IPS-20b (cell line): Measurements from ENCODE around the gene IGF2BP2.

Source experiments
- H3K27ac ChIP-seq: one replicate; pipeline ENCODE4 v1.5.1; 2013; ENCODE audit warnings: low read length
- H3K27me3 ChIP-seq: 2 replicates; pipeline ENCODE4 v1.6.1; 2013; ENCODE audit warnings: mild to moderate bottlenecking, low read length, inconsistent platforms; ENCODE audit not compliant: insufficient read depth
- H3K36me3 ChIP-seq: 2 replicates; pipeline ENCODE4 v1.6.1; 2013; ENCODE audit warnings: low read depth, mild to moderate bottlenecking, inconsistent platforms, low read length, moderate library complexity; ENCODE audit not compliant: insufficient read depth
- H3K4me1 ChIP-seq: 2 replicates; pipeline ENCODE4 v1.6.1; 2013; ENCODE audit warnings: mild to moderate bottlenecking, control low read depth, inconsistent platforms, low read length, moderate library complexity; ENCODE audit not compliant: insufficient read depth
- H3K4me3 ChIP-seq: 2 replicates; pipeline ENCODE4 v1.5.1; 2013; ENCODE audit warnings: mild to moderate bottlenecking, low read length, inconsistent platforms
- H3K9ac ChIP-seq: 2 replicates; pipeline ENCODE4 v1.6.1; 2013; ENCODE audit warnings: low read depth, mild to moderate bottlenecking, inconsistent platforms, low read length, moderate library complexity
- H3K9me3 ChIP-seq: 2 replicates; pipeline ENCODE4 v1.6.1; 2013; ENCODE audit warnings: mild to moderate bottlenecking, low read depth, low read length, inconsistent platforms; ENCODE audit not compliant: insufficient read depth

IGF2BP2 gene

DNA sequence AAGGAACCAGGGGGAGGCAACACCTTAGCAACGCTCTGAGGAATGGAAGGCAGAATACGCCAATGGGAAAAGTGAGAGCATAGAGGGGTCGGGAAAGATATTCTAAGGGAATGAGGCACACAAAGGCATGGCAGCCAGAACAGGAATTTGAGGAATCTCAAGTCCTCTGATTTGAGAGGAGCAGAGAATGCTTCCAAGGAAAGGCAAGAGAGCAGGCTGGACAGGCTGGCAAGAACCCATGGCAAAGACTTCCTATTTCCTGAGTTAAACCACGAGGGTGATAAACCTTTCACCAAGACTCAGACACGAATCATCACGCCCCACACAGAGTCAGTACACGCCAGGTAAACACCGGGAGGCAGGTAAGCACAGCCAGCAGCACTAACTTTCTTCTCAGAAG lies 109.8 kb downstream of the IGF2BP2 start:
- Histone ChIP-seq H3K4me1 (peaks cover 60% of the 10 kb centered on the region), H3K9me3 (no peaks in the 10 kb centered on the region), H3K4me3 (peak overlapping the region; percentile 39; the same call in 1 of the 2 replicates), H3K27ac (peak overlapping the region; percentile 48), H3K36me3 (no peaks in the 10 kb centered on the region), H3K27me3 (no peaks in the 10 kb centered on the region), H3K9ac (no peak overlapping the region)

DNA sequence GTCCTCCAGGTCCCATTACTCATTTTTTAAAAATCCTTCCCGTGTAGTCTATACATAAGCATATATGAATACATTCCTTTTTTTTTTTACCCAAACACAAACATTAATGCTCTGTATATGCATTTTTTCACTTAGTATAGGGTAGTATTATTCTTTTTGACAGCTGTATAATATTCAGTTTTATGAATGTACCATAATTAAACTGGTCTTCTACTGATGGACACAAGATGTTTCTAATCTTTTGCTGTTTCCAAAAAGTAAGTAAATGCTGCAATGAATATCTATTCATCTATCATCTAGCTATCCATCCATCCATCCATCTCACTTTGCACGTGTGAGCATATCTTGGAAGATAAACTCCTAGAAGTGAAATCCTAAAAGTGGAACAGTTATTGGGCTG lies 110.8 kb downstream of the IGF2BP2 start:
- H3K9ac ChIP-seq: no peak overlapping the region
- no peak overlapping the region for H3K4me3 ChIP-seq
- no peaks in the 10 kb centered on the region for H3K27me3 ChIP-seq
- H3K27ac ChIP-seq: no peak overlapping the region
- no peaks in the 10 kb centered on the region for H3K9me3 ChIP-seq
- H3K4me1 ChIP-seq: peaks cover 58% of the 10 kb centered on the region
- H3K36me3 ChIP-seq: no peaks in the 10 kb centered on the region

DNA sequence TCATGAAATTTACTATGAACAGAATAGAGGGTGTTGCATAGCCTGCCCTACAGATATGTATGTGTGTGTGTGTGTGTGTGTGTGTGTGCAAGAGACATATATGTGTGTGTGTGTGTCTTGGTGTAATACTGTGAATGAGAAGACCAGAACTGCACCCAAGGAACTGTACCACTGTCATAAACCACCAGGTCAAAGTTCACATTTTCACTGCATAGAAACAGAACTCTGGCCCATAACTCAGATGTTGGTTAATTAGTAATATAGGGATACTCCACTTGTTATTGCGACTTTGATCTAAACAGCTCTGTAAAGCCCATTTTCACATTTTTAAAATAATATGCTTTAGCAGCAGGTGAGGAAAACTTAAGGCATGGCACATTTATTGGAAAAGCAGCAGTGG lies 111.8 kb downstream of the IGF2BP2 start:
- Histone ChIP-seq H3K27ac (no peak overlapping the region), H3K9ac (no peak overlapping the region), H3K4me1 (peaks cover 55% of the 10 kb centered on the region), H3K27me3 (no peaks in the 10 kb centered on the region), H3K4me3 (no peak overlapping the region), H3K36me3 (no peaks in the 10 kb centered on the region), H3K9me3 (no peaks in the 10 kb centered on the region)

GRCh38 chr3:185712337-185712736 lies 112.5 kb downstream of the IGF2BP2 start:
- H3K4me3 ChIP-seq: no peak overlapping the region
- H3K4me1 ChIP-seq: peaks cover 49% of the 10 kb centered on the region
- no peak overlapping the region for H3K27ac ChIP-seq
- H3K36me3 ChIP-seq: no peaks in the 10 kb centered on the region
- H3K9me3 ChIP-seq: no peaks in the 10 kb centered on the region
- no peaks in the 10 kb centered on the region for H3K27me3 ChIP-seq
- no peak overlapping the region for H3K9ac ChIP-seq

DNA sequence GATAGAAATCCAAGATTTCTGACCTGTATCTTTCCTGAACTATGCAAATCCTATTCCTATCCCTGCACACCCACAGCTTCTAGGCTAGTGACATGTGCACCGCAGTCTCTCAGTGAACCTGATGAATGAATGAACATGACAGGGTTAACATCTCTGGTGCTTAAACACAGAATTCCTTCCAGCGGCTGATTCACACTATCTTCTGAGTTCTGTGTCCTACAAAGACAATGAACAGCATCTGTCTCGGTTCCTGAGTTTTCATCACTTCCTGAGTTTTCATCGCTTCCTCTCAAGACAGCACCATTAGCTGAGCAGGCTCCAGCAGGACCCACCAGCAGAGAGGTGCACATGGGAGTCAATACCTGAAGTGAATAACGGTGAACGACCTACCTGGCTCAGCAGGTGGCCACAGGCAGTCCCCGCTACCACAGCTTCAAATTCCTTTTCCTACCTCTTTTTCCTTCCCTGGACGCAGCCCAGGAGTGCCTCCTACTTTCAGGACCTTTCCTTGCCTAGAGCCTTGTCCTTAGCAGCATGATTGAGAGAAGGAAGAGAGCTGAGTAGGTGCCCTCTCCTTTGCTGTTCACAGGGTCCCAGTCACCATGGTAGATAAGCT lies 113.5 kb downstream of the IGF2BP2 start:
- Histone ChIP-seq H3K4me3 (no peak overlapping the region), H3K9me3 (no peaks in the 10 kb centered on the region), H3K36me3 (no peaks in the 10 kb centered on the region), H3K9ac (no peak overlapping the region), H3K4me1 (peaks cover 39% of the 10 kb centered on the region), H3K27me3 (no peaks in the 10 kb centered on the region), H3K27ac (no peak overlapping the region)

- H3K9me3 ChIP-seq: no peaks in the 10 kb centered on the region
- peaks cover 25% of the 10 kb centered on the region for H3K4me1 ChIP-seq
- H3K27me3 ChIP-seq: no peaks in the 10 kb centered on the region
- no peak overlapping the region for H3K4me3 ChIP-seq
- no peak overlapping the region for H3K9ac ChIP-seq
- H3K36me3 ChIP-seq: no peaks in the 10 kb centered on the region
- no peak overlapping the region for H3K27ac ChIP-seq
Measured at GRCh38 chr3:185709251-185709955, 115.4 kb downstream of the IGF2BP2 start.

- no peak overlapping the region for H3K9ac ChIP-seq
- peaks cover 27% of the 10 kb centered on the region for H3K4me1 ChIP-seq
- H3K9me3 ChIP-seq: no peaks in the 10 kb centered on the region
- no peaks in the 10 kb centered on the region for H3K27me3 ChIP-seq
- H3K36me3 ChIP-seq: no peaks in the 10 kb centered on the region
- H3K4me3 ChIP-seq: no peak overlapping the region
- H3K27ac ChIP-seq: no peak overlapping the region
Measured at GRCh38 chr3:185708392-185708791, 116.5 kb downstream of the IGF2BP2 start.

GRCh38 chr3:185705498-185705897 lies 119.3 kb downstream of the IGF2BP2 start:
- Histone ChIP-seq H3K27me3 (no peaks in the 10 kb centered on the region), H3K4me1 (peaks cover 26% of the 10 kb centered on the region), H3K9ac (no peak overlapping the region), H3K36me3 (no peaks in the 10 kb centered on the region), H3K4me3 (no peak overlapping the region), H3K9me3 (no peaks in the 10 kb centered on the region), H3K27ac (no peak overlapping the region)

DNA sequence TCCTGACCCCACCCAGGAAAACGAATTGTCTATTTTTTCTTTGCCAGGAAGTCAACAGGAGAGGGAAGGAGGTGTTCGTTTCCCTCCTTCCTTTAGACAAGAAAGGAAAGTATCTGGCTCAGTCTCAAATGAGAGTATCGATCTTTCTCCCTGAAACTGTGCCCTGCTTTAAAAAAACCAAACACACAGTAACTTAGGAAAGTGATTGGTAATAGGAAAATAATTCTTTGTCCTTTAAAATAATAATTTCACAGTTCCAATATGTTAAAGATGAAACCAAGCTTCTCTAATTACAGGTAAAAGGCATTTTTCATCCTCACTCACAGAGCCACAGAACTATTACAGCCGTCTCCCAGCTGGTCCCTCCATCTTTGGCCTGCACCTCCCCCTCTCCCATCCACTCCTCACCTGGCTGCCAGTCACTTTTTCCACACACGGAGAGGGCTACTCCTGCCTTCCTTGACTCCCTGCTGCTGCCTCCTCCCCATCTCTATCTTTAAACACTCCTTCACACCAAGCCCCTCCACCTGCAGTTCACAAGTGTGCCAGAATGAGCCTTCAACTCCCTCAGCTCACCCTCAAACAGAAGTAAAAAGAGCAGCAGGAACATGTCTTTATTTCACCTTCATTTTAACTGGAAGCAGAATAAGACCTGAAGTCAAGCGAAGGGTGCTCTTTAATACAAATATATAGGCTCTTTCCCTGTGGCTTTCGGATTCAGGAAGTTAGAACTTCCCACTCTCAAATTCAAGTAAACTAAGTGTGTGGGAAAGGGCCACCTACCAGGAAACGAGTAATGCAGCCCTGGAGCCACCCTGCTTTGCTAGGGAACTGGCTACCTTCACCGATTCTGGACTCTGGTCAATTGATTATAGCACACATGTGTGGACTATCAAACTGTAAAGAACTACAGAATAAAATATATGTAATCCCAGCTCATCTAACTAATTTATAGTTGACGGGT lies 122.3 kb downstream of the IGF2BP2 start:
- Histone ChIP-seq H3K9ac (peak overlapping the region; percentile 5; the same call in 1 of the 2 replicates), H3K36me3 (no peaks in the 10 kb centered on the region), H3K9me3 (no peaks in the 10 kb centered on the region), H3K27me3 (no peaks in the 10 kb centered on the region), H3K4me1 (peaks cover 21% of the 10 kb centered on the region), H3K27ac (no peak overlapping the region), H3K4me3 (no peak overlapping the region)

DNA sequence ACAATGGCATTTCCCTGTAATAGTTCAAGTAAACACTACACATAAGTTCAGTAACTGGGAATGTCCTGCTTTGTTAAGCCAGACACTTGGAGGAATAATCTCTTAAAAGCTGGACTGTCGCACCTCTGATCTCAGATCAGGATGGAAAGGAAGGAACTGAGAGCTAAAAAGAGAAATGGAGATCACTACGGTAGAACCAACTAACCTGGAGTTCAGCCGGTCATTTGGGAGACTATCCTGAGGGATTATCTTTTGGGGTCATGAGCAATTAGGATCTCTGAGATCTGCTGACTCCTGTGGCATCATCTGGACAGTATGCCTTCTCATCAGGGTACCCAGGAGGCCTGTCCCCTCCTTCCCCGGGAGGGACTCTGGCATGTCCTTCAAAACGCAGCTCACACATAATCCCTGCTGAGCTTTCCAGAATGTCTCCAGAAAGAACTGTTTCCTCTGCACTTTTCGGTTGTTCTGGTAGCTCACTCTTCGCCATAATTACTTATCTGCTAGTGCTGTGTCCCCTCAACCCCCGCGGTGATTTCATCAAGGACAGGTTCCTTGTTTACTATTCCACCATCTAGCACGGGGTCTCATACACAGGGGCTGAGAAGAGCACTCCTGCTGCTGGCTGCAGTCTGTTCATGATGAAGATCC lies 123.1 kb downstream of the IGF2BP2 start:
- no peak overlapping the region for H3K4me3 ChIP-seq
- H3K4me1 ChIP-seq: peaks cover 21% of the 10 kb centered on the region
- no peak overlapping the region for H3K27ac ChIP-seq
- no peaks in the 10 kb centered on the region for H3K27me3 ChIP-seq
- H3K36me3 ChIP-seq: no peaks in the 10 kb centered on the region
- no peaks in the 10 kb centered on the region for H3K9me3 ChIP-seq
- H3K9ac ChIP-seq: 0 out of 2 replicates have a peak overlapping the region, but pooled peaks have one; percentile 5

- peaks cover 21% of the 10 kb centered on the region for H3K4me1 ChIP-seq
Measured at GRCh38 chr3:185699927-185700326, 124.9 kb downstream of the IGF2BP2 start.

More at GRCh38 chr3:185699927-185700326, 124.9 kb downstream of the IGF2BP2 start:
- no peaks in the 10 kb centered on the region for H3K27me3 ChIP-seq
- H3K9ac ChIP-seq: no peak overlapping the region
- H3K4me3 ChIP-seq: no peak overlapping the region
- peaks cover 4% of the 10 kb centered on the region; the same call in 1 of the 2 replicates for H3K36me3 ChIP-seq
- H3K9me3 ChIP-seq: no peaks in the 10 kb centered on the region
- H3K27ac ChIP-seq: no peak overlapping the region
